ENCODE measurements around the gene CAMK1D.

- no peak for TF ChIP-seq CTCF (conservative IDR thresholded peaks at IDR 0.05 in 1 of 2, IDR thresholded peaks at IDR 0.05 in 1 of 2; ENCODE audit: extremely low read depth in 1 of 2, insufficient read depth in 1 of 2, low read depth in 1 of 2, low read length in 2 of 2)
- TF ChIP-seq EZH2 (IDR thresholded peaks at IDR 0.05; ENCODE audit: borderline replicate concordance, low read length): no peak
These were observed 68.0 kb downstream of the CAMK1D start for GRCh38 chr10:12417331-12417730.
